Measurements from ENCODE around the gene TNS1. TPM values are rescaled to one million over a fixed set of nuclear protein-coding genes. Genes with fewer than 3 reads are reported as not detected.
A peak's percentile ranks its signal among the peaks of the same experiment; 100 is the strongest.

TNS1 gene
- total RNA-seq, 1 experiment from 2014 or later: 4.5 TPM

DNA sequence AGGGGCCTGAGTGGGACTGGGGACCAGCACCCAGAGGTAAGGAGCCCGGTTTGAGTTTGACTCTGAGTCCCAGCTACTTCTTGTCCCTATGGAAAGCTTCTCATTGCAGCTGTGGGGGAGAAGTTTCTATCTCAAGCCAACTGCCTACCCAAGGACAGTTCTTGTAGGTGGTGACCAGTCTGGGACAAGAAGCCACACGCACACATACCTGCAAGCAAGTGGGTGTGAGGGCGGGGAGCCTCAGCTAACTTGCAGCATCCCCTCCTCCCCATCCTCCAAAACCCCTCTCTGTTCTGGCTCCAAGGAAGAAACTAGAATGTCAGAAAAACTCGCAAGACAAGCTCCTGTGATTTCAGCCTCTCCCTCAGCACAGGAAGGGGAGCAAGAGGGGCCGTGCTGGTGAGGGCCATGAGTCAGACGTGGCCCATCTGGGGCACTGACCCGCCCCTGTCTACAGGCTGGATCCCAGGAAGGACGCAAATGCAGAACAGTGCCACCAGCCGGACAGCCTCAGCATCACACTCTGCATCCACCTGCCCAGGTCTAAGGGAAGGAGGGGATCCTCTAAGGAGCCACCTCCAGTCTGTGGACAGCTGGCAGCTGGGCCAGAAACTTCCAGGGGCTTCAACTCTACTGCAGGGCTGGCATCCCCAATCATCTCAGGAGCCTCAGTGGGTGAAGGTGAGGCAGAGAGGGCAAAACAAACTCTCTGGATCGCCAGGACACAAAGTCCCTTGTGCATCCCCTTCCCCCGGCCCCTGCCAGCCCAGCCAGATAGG, 103.4 kb downstream of the TNS1 start:
- POLR2A ChIA-PET: no interaction called here
- TF ChIP-seq GABPB1 (CRISPR knock-in tag; IDR thresholded peaks at IDR 0.05): peak; percentile 30; the same call in 1 of the 2 replicates
- no peak for TF ChIP-seq PREB (CRISPR knock-in tag; IDR thresholded peaks at IDR 0.05; ENCODE audit: borderline replicate concordance)
- TF ChIP-seq NR1H2 (CRISPR knock-in tag; IDR thresholded peaks at IDR 0.05): no peak
- peak; percentile 75 for TF ChIP-seq CTCF (IDR thresholded peaks at IDR 0.05)
- TF ChIP-seq NFATC4 (CRISPR knock-in tag; IDR thresholded peaks at IDR 0.05): no peak
- TF ChIP-seq ZNF121 (CRISPR knock-in tag; IDR thresholded peaks at IDR 0.05): peak; percentile 65; the same call in 1 of the 2 replicates
- TF ChIP-seq NR3C1 (CRISPR knock-in tag; conservative IDR thresholded peaks at IDR 0.05; ENCODE audit: low read depth): no peak
- no peak for TF ChIP-seq SP1 (CRISPR knock-in tag; conservative IDR thresholded peaks at IDR 0.05)
- no peak for TF ChIP-seq E2F1 (CRISPR knock-in tag; IDR thresholded peaks at IDR 0.05)
- TF ChIP-seq ZNF138 (CRISPR knock-in tag; conservative IDR thresholded peaks at IDR 0.05): no peak
- TF ChIP-seq, protein P1, sequence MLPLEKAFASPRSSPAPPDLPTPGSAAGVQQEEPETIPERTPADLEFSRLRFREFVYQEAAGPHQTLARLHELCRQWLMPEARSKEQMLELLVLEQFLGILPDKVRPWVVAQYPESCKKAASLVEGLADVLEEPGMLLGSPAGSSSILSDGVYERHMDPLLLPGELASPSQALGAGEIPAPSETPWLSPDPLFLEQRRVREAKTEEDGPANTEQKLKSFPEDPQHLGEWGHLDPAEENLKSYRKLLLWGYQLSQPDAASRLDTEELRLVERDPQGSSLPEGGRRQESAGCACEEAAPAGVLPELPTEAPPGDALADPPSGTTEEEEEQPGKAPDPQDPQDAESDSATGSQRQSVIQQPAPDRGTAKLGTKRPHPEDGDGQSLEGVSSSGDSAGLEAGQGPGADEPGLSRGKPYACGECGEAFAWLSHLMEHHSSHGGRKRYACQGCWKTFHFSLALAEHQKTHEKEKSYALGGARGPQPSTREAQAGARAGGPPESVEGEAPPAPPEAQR (CRISPR knock-in tag; IDR thresholded peaks at IDR 0.05): no peak
- Mint-ChIP-seq H3K4me1 (peaks cover 19% of the 10 kb centered on the region; the same call in 1 of the 2 replicates), H3K36me3 (no peaks in the 10 kb centered on the region), H3K27me3 (ENCODE audit: low read depth) (no peaks in the 10 kb centered on the region), H3K9me3 (no peaks in the 10 kb centered on the region), H3K4me3 (no peak overlapping the region), H3K27ac (no peak overlapping the region)
- peak; percentile 97 for ATAC-seq
- CTCF ChIA-PET: interaction anchor here (0.5 to 4.2 kb wide), 43 partner anchors 10 to 1289 kb away, joined by 3 to 40 read pairs (median 3); partner anchors contain the start of gene RUFY4
- peak; percentile 89 for DNase-seq (ENCODE audit: low spot score)

GRCh38 chr2:217897816-217898806, 104.7 kb downstream of the TNS1 start:
- H3K9me3 Mint-ChIP-seq: no peaks in the 10 kb centered on the region
- ChIA-PET POLR2A (no interaction called here), CTCF (interaction anchor here (0.7 to 4.2 kb wide), 12 partner anchors 11 to 142 kb away, joined by 3 to 40 read pairs (median 8); no protein-coding TSS in a partner anchor)
- H3K27me3 Mint-ChIP-seq (ENCODE audit: low read depth): no peaks in the 10 kb centered on the region
- H3K4me3 Mint-ChIP-seq: no peak overlapping the region
- H3K27ac Mint-ChIP-seq: no peak overlapping the region
- no peaks in the 10 kb centered on the region for H3K36me3 Mint-ChIP-seq
- H3K4me1 Mint-ChIP-seq: peaks cover 10% of the 10 kb centered on the region; the same call in 1 of the 2 replicates
- no peak for ATAC-seq
- no peak for DNase-seq (ENCODE audit: low spot score)
- no peak for TF ChIP-seq MYBL2 (CRISPR knock-in tag; IDR thresholded peaks at IDR 0.05)
- TF ChIP-seq, protein P2, sequence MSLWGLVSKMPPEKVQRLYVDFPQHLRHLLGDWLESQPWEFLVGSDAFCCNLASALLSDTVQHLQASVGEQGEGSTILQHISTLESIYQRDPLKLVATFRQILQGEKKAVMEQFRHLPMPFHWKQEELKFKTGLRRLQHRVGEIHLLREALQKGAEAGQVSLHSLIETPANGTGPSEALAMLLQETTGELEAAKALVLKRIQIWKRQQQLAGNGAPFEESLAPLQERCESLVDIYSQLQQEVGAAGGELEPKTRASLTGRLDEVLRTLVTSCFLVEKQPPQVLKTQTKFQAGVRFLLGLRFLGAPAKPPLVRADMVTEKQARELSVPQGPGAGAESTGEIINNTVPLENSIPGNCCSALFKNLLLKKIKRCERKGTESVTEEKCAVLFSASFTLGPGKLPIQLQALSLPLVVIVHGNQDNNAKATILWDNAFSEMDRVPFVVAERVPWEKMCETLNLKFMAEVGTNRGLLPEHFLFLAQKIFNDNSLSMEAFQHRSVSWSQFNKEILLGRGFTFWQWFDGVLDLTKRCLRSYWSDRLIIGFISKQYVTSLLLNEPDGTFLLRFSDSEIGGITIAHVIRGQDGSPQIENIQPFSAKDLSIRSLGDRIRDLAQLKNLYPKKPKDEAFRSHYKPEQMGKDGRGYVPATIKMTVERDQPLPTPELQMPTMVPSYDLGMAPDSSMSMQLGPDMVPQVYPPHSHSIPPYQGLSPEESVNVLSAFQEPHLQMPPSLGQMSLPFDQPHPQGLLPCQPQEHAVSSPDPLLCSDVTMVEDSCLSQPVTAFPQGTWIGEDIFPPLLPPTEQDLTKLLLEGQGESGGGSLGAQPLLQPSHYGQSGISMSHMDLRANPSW (CRISPR knock-in tag; conservative IDR thresholded peaks at IDR 0.05; ENCODE audit: low read depth): no peak
- TF ChIP-seq FOXP4 (CRISPR knock-in tag; IDR thresholded peaks at IDR 0.05): no peak
- no peak for TF ChIP-seq MXD4 (CRISPR knock-in tag; IDR thresholded peaks at IDR 0.05; ENCODE audit: borderline replicate concordance)
- TF ChIP-seq GTF2I (CRISPR knock-in tag; conservative IDR thresholded peaks at IDR 0.05): no peak
- no peak for TF ChIP-seq FOXJ3 (CRISPR knock-in tag; IDR thresholded peaks at IDR 0.05; ENCODE audit: borderline replicate concordance)
- TF ChIP-seq CREB1 (CRISPR knock-in tag; IDR thresholded peaks at IDR 0.05): no peak
- no peak for TF ChIP-seq ZNF232 (CRISPR knock-in tag; IDR thresholded peaks at IDR 0.05)
- no peak for TF ChIP-seq NR1H2 (CRISPR knock-in tag; IDR thresholded peaks at IDR 0.05)
- TF ChIP-seq ESRRA (CRISPR knock-in tag; IDR thresholded peaks at IDR 0.05; ENCODE audit: borderline replicate concordance): no peak

Measured in WTC11 (cell line).